Liver (tissue), 3 donors: Measurements from ENCODE around the gene P4HTM.

Experiments used
- ATF3 ChIP-seq: IDR thresholded peaks from 2 replicates; pipeline ENCODE4 v1.6.1; 2016; ENCODE audit warnings: antibody characterized with exemption
- CTCF ChIP-seq: fragments of 150-350 bp; IDR thresholded peaks from 2 replicates; pipeline ENCODE4 v1.5.1; 2017; ENCODE audit warnings: improper control_type of control experiment, low read depth, low read length; ENCODE audit not compliant: missing input control
- FOXA2 ChIP-seq: IDR thresholded peaks from 2 replicates; pipeline ENCODE4 v1.6.1; 2016; ENCODE audit warnings: antibody characterized with exemption
- GABPA ChIP-seq, 2 donors: IDR thresholded peaks in 1 of 2; conservative IDR thresholded peaks in 1 of 2; 2 replicates each; pipeline ENCODE4 v1.6.1; 2016; ENCODE audit warnings: antibody characterized with exemption in 2 of 2, mild to moderate bottlenecking in 1 of 2, moderate library complexity in 1 of 2
- HNF4A ChIP-seq, 2 donors: conservative IDR thresholded peaks; 2 replicates each; pipeline ENCODE4 v1.6.1; 2016; ENCODE audit warnings: antibody characterized with exemption in 2 of 2, mild to moderate bottlenecking in 2 of 2
- JUND ChIP-seq, 2 donors: IDR thresholded peaks; 2 replicates each; pipeline ENCODE4 v1.6.1; 2016; ENCODE audit warnings: antibody characterized with exemption in 2 of 2
- NR2F2 ChIP-seq: IDR thresholded peaks from 2 replicates; pipeline ENCODE4 v1.6.1; 2016; ENCODE audit warnings: antibody characterized with exemption
- REST ChIP-seq: IDR thresholded peaks from 2 replicates; pipeline ENCODE4 v1.6.1; 2016; ENCODE audit warnings: antibody characterized with exemption, mild to moderate bottlenecking
- RXRA ChIP-seq, 2 donors: IDR thresholded peaks; 2 replicates each; pipeline ENCODE4 v1.6.1; 2017 to 2018; ENCODE audit warnings: antibody characterized with exemption in 2 of 2, mild to moderate bottlenecking in 1 of 2
- SP1 ChIP-seq: IDR thresholded peaks from 2 replicates; pipeline ENCODE4 v1.6.1; 2018; ENCODE audit warnings: antibody characterized with exemption, mild to moderate bottlenecking
- TAF1 ChIP-seq: conservative IDR thresholded peaks from 2 replicates; pipeline ENCODE4 v1.6.1; 2016; ENCODE audit warnings: antibody characterized with exemption, mild to moderate bottlenecking
- YY1 ChIP-seq: IDR thresholded peaks from 2 replicates; pipeline ENCODE4 v1.6.1; 2016; ENCODE audit warnings: antibody characterized with exemption, mild to moderate bottlenecking
- ZBTB33 ChIP-seq: IDR thresholded peaks from 2 replicates; pipeline ENCODE4 v1.6.1; 2016; ENCODE audit warnings: antibody characterized with exemption
- donor health status: healthy.
- donor health status: healthy.

GRCh38 chr3:49004352-49005302, 14.6 kb downstream of the P4HTM start:
- TF ChIP-seq CTCF: no peak
- TF ChIP-seq ATF3: no peak
- peak; percentile 82 to 86 for TF ChIP-seq RXRA (IDR thresholded peaks at IDR 0.05)
- no peak for TF ChIP-seq TAF1
- TF ChIP-seq REST: peak; percentile 41
- peak; percentile 88 for TF ChIP-seq NR2F2
- TF ChIP-seq YY1: no peak
- TF ChIP-seq SP1: peak; percentile 80
- no peak for TF ChIP-seq ZBTB33
- peak in 1 of 2 donors; percentile 51 for TF ChIP-seq JUND (IDR thresholded peaks at IDR 0.05)
- peak; percentile 68 for TF ChIP-seq HNF4A (conservative IDR thresholded peaks at IDR 0.05)
- peak in 1 of 2 donors; percentile 51 for TF ChIP-seq GABPA (IDR thresholded peaks at IDR 0.05 in 1 of 2, conservative IDR thresholded peaks at IDR 0.05 in 1 of 2)
- TF ChIP-seq FOXA2: peak; percentile 61
